DMS 273 treated with DMSO at 0.1 percent for 48 hours (cell line): ENCODE measurements around the gene TMEM143.
A peak's percentile ranks its signal among the peaks of the same experiment; 100 is the strongest.
"Not testable (repeated sequence)": the region's sequence is repeated elsewhere in the genome, so short reads cannot be mapped to it uniquely, and the experiment has no call there.

Source experiments
- DNase-seq: peaks from one replicate; lab custom pipeline; 2025; lab: John Stamatoyannopoulos, UW

TMEM143 gene

DNA sequence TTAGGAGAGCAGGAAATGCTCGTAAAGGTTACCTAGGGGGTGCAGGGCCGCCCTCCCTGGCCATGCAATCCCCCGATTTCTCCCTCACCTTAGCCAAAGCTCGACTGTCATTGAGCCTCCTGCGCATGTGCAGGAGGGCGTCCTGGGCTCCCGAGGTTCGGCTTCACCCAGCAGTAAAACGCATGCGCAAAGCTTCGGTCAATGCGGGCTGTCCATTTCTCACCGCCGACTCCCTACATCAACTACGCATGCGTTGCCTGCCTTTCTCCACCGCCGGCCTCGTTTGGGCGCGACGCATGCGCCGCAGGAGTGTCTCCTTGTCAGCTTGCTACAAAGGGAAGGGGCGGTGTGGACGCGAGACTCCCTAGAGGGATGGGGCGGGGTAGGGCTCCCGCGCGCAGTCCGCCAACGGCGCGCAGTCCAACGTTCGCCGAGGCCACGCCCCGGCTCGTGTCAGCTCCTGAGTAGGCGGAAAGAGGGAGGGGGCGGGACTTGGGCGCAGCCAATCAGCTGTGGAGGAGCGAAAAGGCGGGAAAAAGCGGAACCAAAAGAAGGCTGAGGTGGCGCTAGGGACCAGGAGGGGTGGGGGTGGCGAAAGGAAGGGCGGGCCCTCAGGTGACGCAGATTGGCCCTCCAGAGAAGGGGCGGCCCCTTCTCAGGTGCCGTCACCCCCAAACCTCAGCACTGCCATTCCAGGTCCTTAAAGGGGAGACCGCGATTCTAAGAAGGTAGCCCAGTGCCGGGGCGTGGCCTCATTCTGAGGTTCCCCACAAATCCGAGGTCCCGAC is at the start of gene TMEM143, which contains the start of gene SYNGR4:
TMEM143 (minus strand) TSS at position 131 of the 788 bp plus-strand sequence; CDS start at position 111, 20 bp downstream.
SYNGR4 (plus strand) TSS at position 558 of the 788 bp plus-strand sequence. CDS start 1,476 bp downstream, outside the sequence.
- peak; percentile 98 for DNase-seq

- DNase-seq: no peak
These were observed 42.1 kb upstream of the TMEM143 start for GRCh38 chr19:48405850-48406249.

GRCh38 chr19:48405010-48405659 is 41.4 kb upstream of the TMEM143 start:
- no peak for DNase-seq

GRCh38 chr19:48403606-48404005 is 39.9 kb upstream of the TMEM143 start:
- no peak for DNase-seq

DNA sequence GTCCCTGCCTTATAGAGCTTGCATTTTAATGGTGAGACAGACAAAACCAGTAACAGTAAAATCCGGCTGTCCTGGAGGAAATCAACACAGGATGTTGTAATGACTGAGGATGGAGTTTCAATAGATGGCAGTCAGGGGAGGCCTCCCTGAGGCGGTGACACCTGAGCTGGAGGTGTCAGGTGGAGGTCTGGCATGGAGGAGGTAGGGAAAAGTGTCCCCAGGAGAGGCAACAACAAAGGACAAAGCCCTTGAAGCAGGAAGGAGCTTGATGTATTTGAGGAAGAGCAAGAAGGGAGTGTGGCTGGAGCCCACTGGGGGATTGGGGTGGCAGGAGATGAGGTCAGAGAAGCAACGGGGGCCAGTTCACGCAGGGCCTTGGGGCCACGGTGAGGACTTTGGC is 37.5 kb upstream of the TMEM143 start:
- DNase-seq: no peak

GRCh38 chr19:48400018-48400742 is 36.4 kb upstream of the TMEM143 start:
- no peak for DNase-seq

- no peak for DNase-seq
These were observed 34.9 kb upstream of the TMEM143 start for GRCh38 chr19:48398375-48399235.

DNA sequence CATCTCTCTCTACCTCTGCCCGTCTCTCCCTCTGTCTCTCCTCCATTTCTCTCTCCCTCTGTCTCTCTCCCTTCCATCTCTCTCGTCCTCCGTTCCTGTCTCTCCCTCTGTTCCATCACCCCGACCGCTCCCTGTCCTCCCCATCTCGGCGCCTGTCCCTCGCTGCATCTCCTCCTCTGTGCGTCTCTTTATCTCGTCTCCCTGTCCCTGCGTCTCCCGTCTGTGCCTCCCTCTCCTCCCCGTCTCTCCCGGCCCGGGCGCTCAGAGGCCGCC is 34.3 kb upstream of the TMEM143 start:
- no peak for DNase-seq

DNA sequence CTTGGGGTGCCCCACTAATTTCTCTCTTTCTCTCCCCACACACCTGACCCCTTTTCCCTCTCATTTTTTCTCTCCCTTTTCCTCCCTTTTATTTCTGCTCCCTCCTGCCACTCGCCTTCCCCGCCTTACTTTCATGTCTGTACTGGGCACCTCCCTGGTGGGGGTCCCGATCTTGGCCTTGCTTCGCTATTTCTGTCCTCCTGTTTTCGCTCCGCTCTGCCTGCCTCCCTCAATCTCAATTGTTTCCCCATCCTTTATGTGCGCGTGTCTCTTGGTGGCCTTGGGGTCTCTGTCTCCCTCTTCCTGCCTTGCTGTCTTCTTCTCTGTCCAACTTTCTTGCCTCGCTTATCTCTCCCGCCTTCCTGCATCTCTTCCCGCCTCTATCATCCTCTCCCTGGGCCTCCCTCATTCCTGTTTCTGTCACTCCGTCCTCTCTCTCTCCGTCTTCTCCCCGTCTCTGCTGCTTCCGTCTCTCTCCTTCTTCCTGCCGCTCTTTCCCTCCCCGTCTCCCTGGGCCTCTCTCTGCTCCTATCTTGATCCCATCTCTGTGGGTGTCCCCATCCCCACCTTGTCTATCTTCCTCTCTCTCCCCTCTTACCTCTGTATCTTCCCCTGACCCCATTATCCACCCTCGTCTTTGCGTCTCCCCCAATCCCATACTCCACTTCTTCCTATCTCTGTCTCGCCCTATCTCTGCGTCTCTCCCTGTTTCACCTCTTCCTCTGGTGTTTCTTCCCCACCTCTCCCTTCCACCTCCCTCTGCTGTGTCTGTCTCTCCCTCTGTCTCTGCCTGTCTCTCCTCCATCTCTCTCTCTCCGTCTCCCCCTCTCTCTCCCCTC is 33.7 kb upstream of the TMEM143 start:
- DNase-seq: no peak

DNA sequence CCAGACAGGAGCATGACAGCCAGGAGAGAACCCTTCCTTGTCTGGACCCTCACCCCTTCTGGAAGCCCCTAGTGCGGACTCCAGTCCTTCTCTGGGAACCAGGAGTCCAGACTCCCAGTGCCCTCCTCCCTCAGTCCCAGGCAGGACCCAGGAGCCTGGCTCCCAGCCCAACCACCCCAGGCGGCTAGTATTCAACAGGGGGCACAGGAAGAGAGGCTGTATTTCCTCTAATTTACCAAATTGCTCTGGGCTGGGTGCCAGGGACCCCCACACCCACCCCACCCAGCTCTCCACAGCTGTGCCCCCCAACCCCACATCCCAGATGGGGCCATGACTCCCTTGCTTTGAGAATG is 33.1 kb upstream of the TMEM143 start:
- no peak for DNase-seq

DNA sequence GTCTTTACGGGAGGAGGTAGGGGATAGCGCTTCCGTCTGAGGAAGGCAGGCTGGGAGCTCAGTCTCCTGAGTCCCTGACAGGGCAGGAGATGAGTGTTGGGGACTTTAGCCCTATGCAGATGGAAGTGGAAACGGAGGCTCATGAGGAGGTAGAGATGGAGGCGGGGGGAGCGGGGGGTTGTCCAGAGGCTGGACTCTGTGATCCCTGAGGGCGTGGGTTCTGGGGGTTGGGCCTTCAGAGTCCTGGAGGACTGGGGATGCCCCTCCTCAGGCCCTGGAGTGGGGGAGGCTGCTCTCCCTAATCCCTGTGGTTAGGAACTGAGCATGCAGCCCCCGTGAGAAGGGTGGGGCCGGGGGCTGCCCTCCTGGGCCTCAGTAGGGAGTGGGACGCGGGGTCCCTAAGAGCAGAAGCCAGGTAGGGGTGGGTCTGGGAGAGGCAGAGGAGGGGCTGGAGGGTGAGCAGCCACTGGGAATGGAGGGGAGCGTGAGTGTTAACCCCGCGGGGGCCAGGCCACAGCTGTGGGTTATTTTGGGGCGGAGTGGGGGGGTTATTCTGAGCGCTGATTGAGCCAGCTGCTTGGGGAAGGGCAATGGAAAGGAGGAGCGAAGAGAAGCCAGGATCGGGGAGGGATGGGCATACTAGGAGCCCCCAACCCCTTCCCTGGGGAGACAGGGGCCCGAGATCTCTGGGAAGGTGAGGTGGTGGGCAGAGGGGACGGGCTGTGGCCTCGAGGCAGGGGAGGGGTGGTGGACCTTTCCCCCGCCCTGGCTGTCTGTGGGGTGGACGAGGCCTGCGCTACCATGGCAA is 32.5 kb upstream of the TMEM143 start:
- no peak for DNase-seq

GRCh38 chr19:48395499-48395898 is 31.8 kb upstream of the TMEM143 start:
- no peak for DNase-seq

GRCh38 chr19:48395170-48395455 is 31.4 kb upstream of the TMEM143 start:
- no peak for DNase-seq

GRCh38 chr19:48394331-48395169 is 30.8 kb upstream of the TMEM143 start:
- DNase-seq: no peak

GRCh38 chr19:48393559-48394330 is 30.0 kb upstream of the TMEM143 start, which contains the start of gene GRIN2D:
TSS of gene GRIN2D (plus strand) at chr19:48393668. CDS start at chr19:48398393, 4,725 bp downstream.
- no peak for DNase-seq

- no peak for DNase-seq
These were observed 29.3 kb upstream of the TMEM143 start for GRCh38 chr19:48392860-48393558.

GRCh38 chr19:48392006-48392344 is 28.2 kb upstream of the TMEM143 start:
- not testable (repeated sequence) for DNase-seq
